ENCODE measurements around the gene CAMTA1.
"Not testable (repeated sequence)": the region's sequence is repeated elsewhere in the genome, so short reads cannot be mapped to it uniquely, and the experiment has no call there.

CAMTA1 gene

DNA sequence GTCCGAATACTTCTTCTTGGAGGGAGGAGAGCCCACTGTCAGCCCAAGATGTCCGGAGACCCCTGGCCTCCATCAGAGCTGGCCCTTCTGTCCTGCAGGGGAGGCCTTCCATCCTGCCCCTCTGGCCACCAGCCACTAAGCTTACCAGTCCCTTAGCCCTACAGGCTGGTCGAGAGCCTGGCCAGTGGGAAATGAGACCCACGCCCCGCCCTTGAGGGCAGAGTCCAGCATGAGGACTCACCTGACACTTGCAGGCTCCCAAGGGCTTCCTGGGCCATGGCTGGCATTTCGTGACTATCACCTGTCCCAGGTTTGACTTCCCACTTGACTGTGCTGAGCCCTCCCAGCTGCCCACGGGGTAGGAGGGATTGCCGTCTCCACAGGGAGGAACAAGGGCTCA is 624.0 kb downstream of the CAMTA1 start:
- no peak for DNase-seq (ENCODE audit: low read depth)

DNA sequence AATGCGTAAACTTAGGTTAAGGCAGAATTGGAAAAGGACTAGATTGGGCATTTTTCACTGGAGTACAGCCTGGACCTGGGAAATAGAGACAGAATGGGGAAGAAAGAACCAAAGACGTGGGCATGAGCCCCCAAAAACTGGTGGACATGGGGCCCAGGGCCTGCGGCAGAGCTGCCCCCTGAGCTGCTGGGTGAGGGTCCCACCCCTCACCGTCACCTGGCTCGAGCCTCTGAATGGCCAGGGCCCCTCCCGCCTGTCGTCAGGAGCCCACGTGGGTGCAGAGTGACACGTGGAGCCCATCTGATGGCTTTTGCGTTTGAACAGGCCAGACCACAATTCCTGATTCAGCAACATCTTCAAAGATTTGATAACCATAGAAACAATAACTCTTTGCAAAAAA is 624.9 kb downstream of the CAMTA1 start:
- DNase-seq (ENCODE audit: low read depth) = no peak

DNA sequence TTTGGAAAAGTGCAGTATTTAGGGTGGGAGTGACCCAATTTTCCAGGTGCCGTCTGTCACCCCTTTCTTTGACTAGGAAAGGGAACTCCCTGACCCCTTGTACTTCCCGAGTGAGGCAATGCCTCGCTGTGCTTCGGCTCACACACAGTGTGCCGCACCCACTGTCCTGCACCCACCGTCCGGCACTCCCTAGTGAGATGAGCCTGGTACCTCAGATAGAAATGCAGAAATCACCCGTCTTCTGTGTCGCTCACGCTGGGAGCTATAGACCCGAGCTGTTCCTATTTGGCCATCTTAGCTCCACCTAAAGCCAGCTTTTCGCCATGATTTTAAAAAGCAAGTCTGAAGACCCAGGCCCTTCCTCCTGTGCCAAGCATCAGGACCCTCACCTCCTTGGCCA is 632.4 kb downstream of the CAMTA1 start:
- DNase-seq (ENCODE audit: low read depth) = not testable (repeated sequence)

DNA sequence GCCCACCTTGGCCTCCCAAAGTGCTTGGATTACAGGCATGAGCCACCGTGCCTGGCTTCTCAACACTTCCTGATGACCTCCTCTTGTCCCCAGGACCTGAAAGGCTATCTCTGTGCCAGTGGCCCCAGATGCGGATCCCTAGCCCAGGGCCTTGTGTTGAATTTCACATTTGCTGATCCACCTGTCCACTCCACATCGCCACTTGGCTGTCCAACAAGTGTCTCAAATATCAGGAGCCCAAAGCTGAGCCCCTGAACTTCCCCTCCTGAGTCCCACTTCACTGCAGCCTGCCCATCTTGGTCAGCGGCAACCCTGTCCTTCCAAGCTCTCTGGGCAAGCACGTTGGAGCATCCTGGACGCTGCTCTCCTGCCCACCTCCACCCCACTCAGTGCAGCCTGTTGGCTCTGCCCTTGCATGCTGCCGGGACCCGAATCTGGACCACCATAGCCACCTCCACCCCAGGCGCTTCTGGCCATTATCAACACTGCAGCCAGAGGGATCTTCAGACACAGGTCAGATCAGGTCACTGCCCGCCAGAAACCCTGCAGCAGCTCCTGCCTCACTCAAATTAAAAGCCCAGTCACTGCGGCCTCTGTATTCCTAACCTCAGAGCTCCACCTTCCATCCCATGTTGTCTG is 633.3 kb downstream of the CAMTA1 start:
- no peak for DNase-seq (ENCODE audit: low read depth)

- no peak for DNase-seq (ENCODE audit: low read depth)
Observed at GRCh38 chr1:7420098-7420445, 634.8 kb downstream of the CAMTA1 start.

GRCh38 chr1:7420470-7421100 is 635.3 kb downstream of the CAMTA1 start:
- DNase-seq (ENCODE audit: low read depth) = no peak

DNA sequence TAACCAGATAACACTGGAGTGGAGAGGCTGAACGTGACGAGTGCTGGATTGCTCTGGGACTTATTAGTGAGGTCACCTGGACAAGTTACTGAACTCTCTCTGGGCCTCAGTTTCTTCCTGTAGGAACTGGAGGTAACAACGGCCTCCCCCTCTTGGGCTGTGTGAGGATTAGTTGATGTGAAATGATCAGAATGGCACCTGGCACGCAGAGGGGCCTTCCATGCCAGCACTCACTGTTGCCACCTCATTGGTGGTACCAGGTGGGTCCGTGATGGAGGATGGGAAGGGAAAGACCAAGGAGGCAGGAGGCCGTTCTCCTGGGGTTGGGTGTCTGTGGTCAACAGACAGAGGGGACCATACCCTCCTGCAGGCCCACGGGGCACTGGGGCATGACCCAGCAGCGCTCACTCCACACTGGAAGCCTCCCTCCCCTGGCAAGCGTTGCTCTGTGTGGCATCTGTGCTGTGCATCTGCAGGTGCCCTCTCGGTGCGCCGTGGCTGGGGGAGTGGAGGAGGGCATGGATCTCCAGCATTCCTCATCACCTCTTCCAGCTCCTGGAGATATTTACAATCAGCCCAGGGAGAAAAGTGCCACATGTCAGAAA is 636.3 kb downstream of the CAMTA1 start:
- no peak for DNase-seq (ENCODE audit: low read depth)

DNA sequence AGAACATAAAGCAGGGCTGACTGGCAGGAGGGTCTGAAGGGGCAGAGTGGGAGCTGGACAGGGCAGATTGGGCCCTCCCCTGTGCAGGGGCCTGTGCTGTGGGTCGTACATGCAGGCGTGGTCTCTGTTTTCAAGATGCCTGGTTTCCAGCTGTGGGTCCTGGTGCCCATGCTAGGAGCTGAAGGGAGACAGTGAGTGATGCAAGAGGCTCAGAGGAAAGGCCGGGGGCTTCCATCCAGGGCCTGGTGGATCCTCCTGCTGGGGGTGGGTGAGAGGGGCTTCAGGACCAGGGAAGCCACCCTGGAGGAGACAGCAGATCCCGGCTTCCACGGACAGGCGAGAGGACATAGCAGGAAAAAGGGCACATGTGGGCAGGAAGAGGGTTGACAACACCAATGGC is 636.8 kb downstream of the CAMTA1 start:
- DNase-seq (ENCODE audit: low read depth) = no peak

GRCh38 chr1:7422561-7422960 is 637.3 kb downstream of the CAMTA1 start:
- no peak for DNase-seq (ENCODE audit: low read depth)

GRCh38 chr1:7422966-7423365 is 637.7 kb downstream of the CAMTA1 start:
- no peak for DNase-seq (ENCODE audit: low read depth)

DNA sequence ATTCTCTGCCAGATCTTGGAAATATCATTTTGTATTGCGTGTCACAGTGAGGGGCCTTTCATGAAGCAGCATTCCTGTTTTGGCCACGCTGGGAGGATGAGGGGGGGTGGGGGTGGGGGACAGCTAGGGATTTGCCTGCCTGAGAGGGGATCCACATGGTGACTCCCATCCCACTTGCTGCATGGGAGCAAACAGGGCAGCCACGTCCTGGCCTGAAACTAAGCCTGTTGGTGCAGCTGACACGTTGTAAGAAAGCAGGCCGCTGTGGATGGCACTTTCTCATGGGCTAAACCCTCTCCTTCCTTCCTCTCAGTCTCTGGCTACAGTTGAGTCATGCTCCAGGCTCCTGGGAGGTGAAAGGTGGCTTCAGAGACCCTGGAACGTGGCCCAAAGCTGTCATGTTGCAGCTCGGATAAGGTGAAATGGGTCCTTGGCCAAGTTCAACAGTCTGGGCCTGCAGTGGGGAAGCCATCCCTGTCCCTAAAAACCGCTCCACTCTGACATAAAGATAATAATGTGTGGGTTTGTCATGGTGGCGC is 639.2 kb downstream of the CAMTA1 start:
- no peak for DNase-seq (ENCODE audit: low read depth)

DNA sequence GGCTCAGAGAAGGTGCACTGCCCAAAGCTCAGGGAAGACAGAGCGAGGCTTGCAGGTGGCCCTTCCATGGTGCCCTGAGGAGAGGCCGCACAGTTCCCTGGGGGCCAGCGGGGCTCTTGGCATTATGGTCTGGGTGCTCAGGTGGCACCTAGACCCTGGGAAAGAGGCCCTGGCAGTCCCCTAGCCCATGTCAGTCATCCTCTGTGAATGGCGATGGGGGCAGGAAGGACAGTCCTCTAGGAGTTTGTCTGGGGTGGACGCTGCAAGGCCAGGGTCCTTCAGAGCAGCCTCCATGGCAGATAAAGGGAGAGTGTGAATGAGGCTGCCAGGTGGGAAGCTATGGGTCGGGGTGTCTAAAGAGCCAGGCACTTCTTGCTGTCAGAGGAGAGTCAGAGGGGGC is 640.0 kb downstream of the CAMTA1 start:
- no peak for DNase-seq (ENCODE audit: low read depth)

GRCh38 chr1:7425771-7426170 is 640.5 kb downstream of the CAMTA1 start:
- no peak for DNase-seq (ENCODE audit: low read depth)

GRCh38 chr1:7426780-7427604 is 641.7 kb downstream of the CAMTA1 start:
- no peak for DNase-seq (ENCODE audit: low read depth)

GRCh38 chr1:7427605-7428300 is 642.5 kb downstream of the CAMTA1 start:
- no peak for DNase-seq (ENCODE audit: low read depth)

DNA sequence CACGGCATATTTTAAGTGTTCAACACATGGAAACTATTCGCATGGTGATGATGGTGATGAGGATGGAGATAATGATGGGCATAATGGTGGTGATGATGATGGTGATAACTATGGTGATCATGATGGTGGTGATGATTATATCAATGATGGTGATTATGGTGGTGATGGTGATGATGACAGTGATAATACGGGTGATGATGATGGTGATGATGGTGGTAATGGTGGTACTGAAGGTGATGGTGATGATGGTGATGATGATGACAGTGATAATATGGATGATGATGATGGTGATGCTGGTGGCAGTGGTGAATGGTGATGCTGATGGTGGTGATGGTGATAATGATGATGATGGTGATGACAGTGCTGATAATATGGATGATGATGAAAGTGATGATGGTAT is 644.0 kb downstream of the CAMTA1 start:
- no peak for DNase-seq (ENCODE audit: low read depth)

GRCh38 chr1:7430047-7430608 is 644.9 kb downstream of the CAMTA1 start:
- no peak for DNase-seq (ENCODE audit: low read depth)

DNA sequence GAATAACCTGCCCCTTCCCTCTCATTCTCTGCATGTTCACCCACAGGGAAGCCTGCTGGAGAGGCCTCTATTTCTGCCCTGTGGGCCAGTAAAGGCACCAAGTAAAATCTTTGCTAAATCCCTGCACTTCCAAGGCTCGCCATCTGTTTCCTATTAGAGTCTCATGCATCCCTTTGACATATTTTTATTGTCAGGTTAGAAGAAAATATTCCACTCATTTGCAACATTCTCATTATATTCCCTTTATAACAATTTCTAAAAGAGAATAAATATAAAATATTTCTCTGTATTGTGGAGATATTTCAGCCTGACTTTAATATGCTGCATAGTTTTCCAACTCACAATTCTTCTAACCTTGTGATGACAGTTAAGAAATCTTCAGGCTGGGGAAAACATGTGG is 645.4 kb downstream of the CAMTA1 start:
- no peak for DNase-seq (ENCODE audit: low read depth)

DNA sequence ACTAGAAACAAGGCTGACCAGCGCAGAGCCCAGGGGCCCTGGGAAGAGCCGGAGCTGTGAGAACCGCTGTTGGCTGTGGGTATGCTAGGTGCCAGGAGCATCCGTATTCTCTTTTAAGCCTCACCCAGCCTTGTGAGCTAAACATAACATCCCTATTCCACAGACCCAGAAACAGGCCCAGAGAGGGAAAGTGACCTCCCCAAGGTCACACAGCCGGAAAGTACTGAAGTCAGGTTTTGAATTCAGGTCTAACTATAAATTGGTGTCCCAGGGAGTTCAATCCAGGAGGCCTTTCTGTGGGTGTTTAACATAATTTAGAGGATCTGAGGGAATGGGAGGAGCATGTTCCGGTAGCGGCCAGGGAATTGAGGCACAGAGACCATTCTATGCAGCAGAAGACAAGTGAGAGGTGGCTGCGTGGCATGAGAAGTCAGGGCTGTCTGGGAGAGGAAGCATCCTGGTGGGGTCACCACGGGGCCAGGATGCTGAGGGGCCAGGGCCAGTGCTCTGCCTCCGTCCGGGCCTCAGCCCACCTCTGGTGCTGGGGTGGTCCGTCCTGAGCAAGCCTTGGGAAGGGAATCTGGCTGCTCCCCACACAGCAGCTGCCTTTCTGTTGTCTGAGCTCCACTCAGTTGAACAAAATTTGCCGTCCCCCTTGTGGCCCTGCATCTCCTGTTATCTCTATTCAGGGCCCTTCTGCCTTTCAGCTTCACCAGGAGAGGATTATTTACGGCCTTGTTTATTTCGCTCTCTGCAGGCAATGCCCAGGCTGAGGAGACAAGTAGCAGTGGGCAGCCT is 647.0 kb downstream of the CAMTA1 start:
- no peak for DNase-seq (ENCODE audit: low read depth)

DNA sequence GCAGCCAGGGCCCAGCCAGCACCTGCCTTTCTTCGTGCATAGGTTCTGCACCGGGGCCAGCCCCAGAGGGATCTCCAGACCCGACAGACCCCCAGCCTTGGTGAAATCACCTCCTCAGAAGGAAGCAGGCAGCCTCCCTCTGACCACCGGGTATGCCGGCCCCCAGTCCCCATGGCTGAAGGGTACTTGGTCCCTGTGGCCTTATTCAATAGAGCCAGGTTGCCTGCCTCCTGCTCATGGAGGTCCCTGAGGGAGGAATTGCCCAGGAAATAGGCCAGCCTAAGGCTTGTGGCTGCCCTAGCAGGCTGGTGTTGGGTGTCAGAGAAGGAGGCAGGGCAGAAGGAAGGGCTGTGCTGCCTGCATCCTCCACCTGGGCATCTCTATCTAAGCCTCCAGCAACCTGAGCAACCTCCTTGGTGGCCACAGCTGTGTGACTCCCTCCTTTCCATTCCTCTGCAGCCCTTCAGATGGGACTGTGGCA is 647.7 kb downstream of the CAMTA1 start:
- DNase-seq (ENCODE audit: low read depth) = no peak

- DNase-seq (ENCODE audit: low read depth) = no peak
Observed at GRCh38 chr1:7434566-7434965, 649.3 kb downstream of the CAMTA1 start.
